ENCODE measurements around the gene ZNF362.

DNA sequence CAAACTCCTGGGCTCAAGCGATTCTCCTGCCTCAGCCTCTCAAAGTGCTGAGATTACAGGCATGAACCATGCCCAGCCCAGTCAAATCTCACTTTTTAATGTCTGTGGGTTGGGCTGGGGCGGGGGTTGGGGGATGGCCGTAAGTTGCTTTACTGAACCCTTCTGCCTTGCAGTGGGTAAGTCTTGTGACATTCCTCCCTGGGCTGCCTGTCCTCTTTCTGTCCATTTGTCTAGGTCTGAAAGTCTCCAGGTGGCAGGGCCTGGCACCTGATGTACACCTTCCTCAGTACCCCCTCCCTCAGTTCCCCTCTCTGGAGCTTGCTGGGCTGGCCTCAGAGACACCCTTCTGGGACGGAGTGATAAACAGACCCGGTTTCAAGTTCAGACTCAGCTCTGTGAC lies 13.3 kb downstream of the ZNF362 start:
- TF ChIP-seq, protein P1, sequence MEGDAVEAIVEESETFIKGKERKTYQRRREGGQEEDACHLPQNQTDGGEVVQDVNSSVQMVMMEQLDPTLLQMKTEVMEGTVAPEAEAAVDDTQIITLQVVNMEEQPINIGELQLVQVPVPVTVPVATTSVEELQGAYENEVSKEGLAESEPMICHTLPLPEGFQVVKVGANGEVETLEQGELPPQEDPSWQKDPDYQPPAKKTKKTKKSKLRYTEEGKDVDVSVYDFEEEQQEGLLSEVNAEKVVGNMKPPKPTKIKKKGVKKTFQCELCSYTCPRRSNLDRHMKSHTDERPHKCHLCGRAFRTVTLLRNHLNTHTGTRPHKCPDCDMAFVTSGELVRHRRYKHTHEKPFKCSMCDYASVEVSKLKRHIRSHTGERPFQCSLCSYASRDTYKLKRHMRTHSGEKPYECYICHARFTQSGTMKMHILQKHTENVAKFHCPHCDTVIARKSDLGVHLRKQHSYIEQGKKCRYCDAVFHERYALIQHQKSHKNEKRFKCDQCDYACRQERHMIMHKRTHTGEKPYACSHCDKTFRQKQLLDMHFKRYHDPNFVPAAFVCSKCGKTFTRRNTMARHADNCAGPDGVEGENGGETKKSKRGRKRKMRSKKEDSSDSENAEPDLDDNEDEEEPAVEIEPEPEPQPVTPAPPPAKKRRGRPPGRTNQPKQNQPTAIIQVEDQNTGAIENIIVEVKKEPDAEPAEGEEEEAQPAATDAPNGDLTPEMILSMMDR (IDR thresholded peaks at IDR 0.05), result no peak
- no peak for TF ChIP-seq EP300 (IDR thresholded peaks at IDR 0.05)
- no peak for TF ChIP-seq POLR2A (IDR thresholded peaks at IDR 0.05)
- no peak for TF ChIP-seq POLR2AphosphoS5 (IDR thresholded peaks at IDR 0.05)

Measured in stomach (tissue), 4 donors.